Measurements from ENCODE around the gene CLEC5A.

GRCh38 chr7:141891336-141891735 lies 55.4 kb downstream of the CLEC5A start:
- TF ChIP-seq, protein P1, sequence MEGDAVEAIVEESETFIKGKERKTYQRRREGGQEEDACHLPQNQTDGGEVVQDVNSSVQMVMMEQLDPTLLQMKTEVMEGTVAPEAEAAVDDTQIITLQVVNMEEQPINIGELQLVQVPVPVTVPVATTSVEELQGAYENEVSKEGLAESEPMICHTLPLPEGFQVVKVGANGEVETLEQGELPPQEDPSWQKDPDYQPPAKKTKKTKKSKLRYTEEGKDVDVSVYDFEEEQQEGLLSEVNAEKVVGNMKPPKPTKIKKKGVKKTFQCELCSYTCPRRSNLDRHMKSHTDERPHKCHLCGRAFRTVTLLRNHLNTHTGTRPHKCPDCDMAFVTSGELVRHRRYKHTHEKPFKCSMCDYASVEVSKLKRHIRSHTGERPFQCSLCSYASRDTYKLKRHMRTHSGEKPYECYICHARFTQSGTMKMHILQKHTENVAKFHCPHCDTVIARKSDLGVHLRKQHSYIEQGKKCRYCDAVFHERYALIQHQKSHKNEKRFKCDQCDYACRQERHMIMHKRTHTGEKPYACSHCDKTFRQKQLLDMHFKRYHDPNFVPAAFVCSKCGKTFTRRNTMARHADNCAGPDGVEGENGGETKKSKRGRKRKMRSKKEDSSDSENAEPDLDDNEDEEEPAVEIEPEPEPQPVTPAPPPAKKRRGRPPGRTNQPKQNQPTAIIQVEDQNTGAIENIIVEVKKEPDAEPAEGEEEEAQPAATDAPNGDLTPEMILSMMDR (IDR thresholded peaks at IDR 0.05), result no peak
- TF ChIP-seq POLR2A (IDR thresholded peaks at IDR 0.05), result no peak
- no peak for TF ChIP-seq POLR2AphosphoS5 (IDR thresholded peaks at IDR 0.05)
